DOHH2 (cell line): ENCODE measurements around the gene FBN2.

Experiments
- EZH2phosphoT487 ChIP-seq: fragments of 200-600 bp; sonication (generic); IDR thresholded peaks from 2 replicates; pipeline ENCODE4 v1.6.1; 2017; ENCODE audit warnings: borderline replicate concordance, mild to moderate bottlenecking, antibody characterized with exemption, low read length, moderate library complexity, mixed read lengths
- TF ChIP-seq, protein P1 (sequence below): fragments of 200-600 bp; sonication (generic); IDR thresholded peaks from one replicate; pipeline ENCODE4 v1.5.1; 2014; ENCODE audit warnings: antibody characterized with exemption, mild to moderate bottlenecking, low read depth, low read length; ENCODE audit not compliant: poor library complexity, severe bottlenecking

DNA sequence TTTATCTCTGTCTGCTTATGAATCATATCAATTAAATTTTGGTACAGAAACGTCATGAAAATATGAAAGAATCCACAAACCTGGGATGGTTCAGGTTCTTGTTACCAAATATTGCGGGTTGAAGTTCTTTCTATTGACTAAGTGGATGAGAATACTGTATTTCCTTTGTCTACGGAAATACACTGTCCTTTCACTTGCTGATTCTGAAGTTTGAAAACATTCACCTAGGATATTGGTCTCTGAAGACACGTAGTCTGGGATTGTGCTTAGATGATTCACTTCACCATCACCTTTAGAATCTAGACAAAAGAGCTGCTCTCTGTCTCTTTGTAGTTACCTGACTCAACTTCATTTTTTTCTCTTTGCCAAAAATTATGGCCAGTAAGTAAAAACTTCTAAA is 222.4 kb downstream of the FBN2 start:
- TF ChIP-seq, protein P1, sequence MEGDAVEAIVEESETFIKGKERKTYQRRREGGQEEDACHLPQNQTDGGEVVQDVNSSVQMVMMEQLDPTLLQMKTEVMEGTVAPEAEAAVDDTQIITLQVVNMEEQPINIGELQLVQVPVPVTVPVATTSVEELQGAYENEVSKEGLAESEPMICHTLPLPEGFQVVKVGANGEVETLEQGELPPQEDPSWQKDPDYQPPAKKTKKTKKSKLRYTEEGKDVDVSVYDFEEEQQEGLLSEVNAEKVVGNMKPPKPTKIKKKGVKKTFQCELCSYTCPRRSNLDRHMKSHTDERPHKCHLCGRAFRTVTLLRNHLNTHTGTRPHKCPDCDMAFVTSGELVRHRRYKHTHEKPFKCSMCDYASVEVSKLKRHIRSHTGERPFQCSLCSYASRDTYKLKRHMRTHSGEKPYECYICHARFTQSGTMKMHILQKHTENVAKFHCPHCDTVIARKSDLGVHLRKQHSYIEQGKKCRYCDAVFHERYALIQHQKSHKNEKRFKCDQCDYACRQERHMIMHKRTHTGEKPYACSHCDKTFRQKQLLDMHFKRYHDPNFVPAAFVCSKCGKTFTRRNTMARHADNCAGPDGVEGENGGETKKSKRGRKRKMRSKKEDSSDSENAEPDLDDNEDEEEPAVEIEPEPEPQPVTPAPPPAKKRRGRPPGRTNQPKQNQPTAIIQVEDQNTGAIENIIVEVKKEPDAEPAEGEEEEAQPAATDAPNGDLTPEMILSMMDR: no peak
- no peak for TF ChIP-seq EZH2phosphoT487
